ENCODE measurements around the gene MACROH2A2. TPM values are rescaled to one million over a fixed set of nuclear protein-coding genes. Genes with fewer than 3 reads are reported as not detected.

The MACROH2A2 gene
- total and polyA plus RNA-seq, 2 donors (not counting 1 experiment from before 2014, with no cell fraction given): not detected

GRCh38 chr10:70063418-70064098 lies 10.9 kb downstream of the MACROH2A2 start:
- 60% methylated on average over 2 of the region's 10 CpGs for WGBS (ENCODE audit: insufficient coverage)
- Mint-ChIP-seq H3K9me3 (ENCODE audit: insufficient read depth) (no peaks in the 10 kb centered on the region), H3K27me3 (peaks cover 16% of the 10 kb centered on the region), H3K4me3 (no peak overlapping the region), H3K27ac (no peak overlapping the region), H3K4me1 (no peaks in the 10 kb centered on the region)
- DNase-seq: no peak
- H3K4me3 ChIP-seq (ENCODE audit: control extremely low read depth in 1 of 5, extremely low read depth in 1 of 5, insufficient read depth in 1 of 5, low read depth in 2 of 5, low read length in 4 of 5): no peak overlapping the region
- H3K4me1 ChIP-seq (ENCODE audit: control insufficient read depth in 2 of 2, insufficient read depth in 2 of 2, low read length in 2 of 2): no peaks in the 10 kb centered on the region
- intact Hi-C loops (cut with micrococcal nuclease): no loop called here
- H3K4me2 ChIP-seq (replicated peaks; ENCODE audit: low read depth, low read length, poor library complexity, severe bottlenecking): no peak overlapping the region
- no peaks in the 10 kb centered on the region for H4K20me1 ChIP-seq (ENCODE audit: control insufficient read depth, insufficient read depth, low read length, poor library complexity, severe bottlenecking)
- no peaks in the 10 kb centered on the region for H3K9me3 ChIP-seq (ENCODE audit: control extremely low read depth in 1 of 3, control insufficient read depth in 2 of 3, insufficient read depth in 1 of 3, low read length in 2 of 3)
- no peak overlapping the region for H3K27ac ChIP-seq (ENCODE audit: low read length in 2 of 2)
- no peaks in the 10 kb centered on the region for H3K36me3 ChIP-seq (replicated peaks in 1 of 2; ENCODE audit: control extremely low read depth in 1 of 2, control insufficient read depth in 1 of 2, extremely low read depth in 1 of 2, insufficient read depth in 2 of 2, low read length in 1 of 2)
- ChIA-PET CTCF (no interaction called here), POLR2A (no interaction called here)
- H3K27me3 ChIP-seq (replicated peaks in 1 of 4; ENCODE audit: control extremely low read depth in 1 of 4, control insufficient read depth in 3 of 4, insufficient read depth in 4 of 4, low read length in 3 of 4): no peaks in the 10 kb centered on the region
- no peak overlapping the region for H2AFZ ChIP-seq (ENCODE audit: insufficient read depth, low read depth, low read length, poor library complexity, severe bottlenecking)
- no peak for ATAC-seq (ENCODE audit: low read depth)
- H3K9ac ChIP-seq (ENCODE audit: low read length): no peak overlapping the region
- no peak for TF ChIP-seq EZH2 (IDR thresholded peaks at IDR 0.05; ENCODE audit: borderline replicate concordance, insufficient read depth, low read depth, low read length, poor library complexity, severe bottlenecking)
- TF ChIP-seq CTCF (IDR thresholded peaks at IDR 0.05): no peak
- no peaks in the 10 kb centered on the region for H3K79me2 ChIP-seq (ENCODE audit: control insufficient read depth, insufficient read depth, low read length)

GRCh38 chr10:70064486-70064885 lies 11.8 kb downstream of the MACROH2A2 start:
- CTCF ChIA-PET: no interaction called here
- no peak for TF ChIP-seq CTCF (IDR thresholded peaks at IDR 0.05)
- no peak for TF ChIP-seq EZH2 (IDR thresholded peaks at IDR 0.05; ENCODE audit: borderline replicate concordance, insufficient read depth, low read depth, low read length, poor library complexity, severe bottlenecking)
- H3K9me3 ChIP-seq (ENCODE audit: control extremely low read depth in 1 of 3, control insufficient read depth in 2 of 3, insufficient read depth in 1 of 3, low read length in 2 of 3): no peaks in the 10 kb centered on the region
- WGBS (ENCODE audit: insufficient coverage): 33% methylated on average over 1 of the region's 4 CpGs
- DNase-seq (no peak), ATAC-seq (ENCODE audit: low read depth) (no peak)
- no peak overlapping the region for H3K27ac ChIP-seq (ENCODE audit: low read length in 2 of 2)
- no peaks in the 10 kb centered on the region for H3K9me3 Mint-ChIP-seq (ENCODE audit: insufficient read depth)
- H3K4me3 ChIP-seq (ENCODE audit: control extremely low read depth in 1 of 5, extremely low read depth in 1 of 5, insufficient read depth in 1 of 5, low read depth in 2 of 5, low read length in 4 of 5): no peak overlapping the region
- no peak overlapping the region for H3K4me2 ChIP-seq (replicated peaks; ENCODE audit: low read depth, low read length, poor library complexity, severe bottlenecking)
- no peak overlapping the region for H2AFZ ChIP-seq (ENCODE audit: insufficient read depth, low read depth, low read length, poor library complexity, severe bottlenecking)
- no peaks in the 10 kb centered on the region for H3K4me1 Mint-ChIP-seq
- H3K27me3 ChIP-seq (replicated peaks in 1 of 4; ENCODE audit: control extremely low read depth in 1 of 4, control insufficient read depth in 3 of 4, insufficient read depth in 4 of 4, low read length in 3 of 4): no peaks in the 10 kb centered on the region
- H3K4me1 ChIP-seq (ENCODE audit: control insufficient read depth in 2 of 2, insufficient read depth in 2 of 2, low read length in 2 of 2): no peaks in the 10 kb centered on the region
- no peak overlapping the region for H3K4me3 Mint-ChIP-seq
- H4K20me1 ChIP-seq (ENCODE audit: control insufficient read depth, insufficient read depth, low read length, poor library complexity, severe bottlenecking): no peaks in the 10 kb centered on the region
- no peak overlapping the region for H3K27ac Mint-ChIP-seq
- peaks cover 11% of the 10 kb centered on the region for H3K27me3 Mint-ChIP-seq
- no peaks in the 10 kb centered on the region for H3K36me3 ChIP-seq (replicated peaks in 1 of 2; ENCODE audit: control extremely low read depth in 1 of 2, control insufficient read depth in 1 of 2, extremely low read depth in 1 of 2, insufficient read depth in 2 of 2, low read length in 1 of 2)
- POLR2A ChIA-PET: no interaction called here
- no peak overlapping the region for H3K9ac ChIP-seq (ENCODE audit: low read length)
- H3K79me2 ChIP-seq (ENCODE audit: control insufficient read depth, insufficient read depth, low read length): no peaks in the 10 kb centered on the region
- intact Hi-C loops (cut with micrococcal nuclease): no loop called here
